Panc1 (cell line): Measurements from ENCODE around the gene BANF2.

Experiments used
- POLR2AphosphoS5 ChIP-seq: IDR thresholded peaks from 2 replicates; pipeline ENCODE4 v1.6.1; 2012; ENCODE audit warnings: mild to moderate bottlenecking, low read depth, low read length, moderate library complexity
- SIN3A ChIP-seq: IDR thresholded peaks from 2 replicates; pipeline ENCODE4 v1.6.1; 2012; ENCODE audit warnings: low read depth, mild to moderate bottlenecking, low read length, moderate library complexity, borderline replicate concordance; ENCODE audit not compliant: insufficient read depth
- TCF7L2 ChIP-seq: IDR thresholded peaks from 2 replicates; pipeline ENCODE4 v1.6.1; 2011; ENCODE audit warnings: mild to moderate bottlenecking, low read depth, low read length, inconsistent platforms
- TF ChIP-seq, protein P1 (sequence below), 2 experiments: IDR thresholded peaks; 2 replicates each; pipeline ENCODE4 v1.6.1; 2011 to 2012; ENCODE audit warnings: low read depth in 2 of 2, control low read depth in 1 of 2, low read length in 1 of 2, mild to moderate bottlenecking in 1 of 2, moderate library complexity in 1 of 2; ENCODE audit not compliant: insufficient read depth in 1 of 2
- TF ChIP-seq, protein P2 (sequence below): fragments of 450-650 bp; IDR thresholded peaks from 2 replicates; pipeline ENCODE4 v1.5.1; 2017; ENCODE audit warnings: mild to moderate bottlenecking

DNA sequence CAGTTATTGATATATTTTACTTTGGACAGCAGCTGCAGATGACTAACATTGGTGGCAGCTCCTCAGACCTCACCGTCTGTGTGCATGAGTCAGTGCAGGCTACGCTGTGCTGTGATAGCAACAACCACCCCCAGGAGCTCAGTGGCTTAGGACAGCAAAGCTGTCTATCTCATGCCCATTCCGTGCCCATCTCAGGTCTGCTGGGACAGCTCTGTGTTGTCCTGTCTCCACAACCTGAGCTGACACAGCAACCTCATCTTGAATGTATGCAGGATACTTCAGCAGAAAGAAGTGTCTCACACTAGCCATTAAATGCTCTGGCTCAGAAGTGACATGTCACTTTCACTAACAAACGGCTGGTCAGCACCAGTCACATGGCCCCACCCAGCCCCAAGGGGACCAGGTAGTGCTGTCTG, 47.7 kb downstream of the BANF2 start:
- no peak for TF ChIP-seq SIN3A
- TF ChIP-seq, protein P1, sequence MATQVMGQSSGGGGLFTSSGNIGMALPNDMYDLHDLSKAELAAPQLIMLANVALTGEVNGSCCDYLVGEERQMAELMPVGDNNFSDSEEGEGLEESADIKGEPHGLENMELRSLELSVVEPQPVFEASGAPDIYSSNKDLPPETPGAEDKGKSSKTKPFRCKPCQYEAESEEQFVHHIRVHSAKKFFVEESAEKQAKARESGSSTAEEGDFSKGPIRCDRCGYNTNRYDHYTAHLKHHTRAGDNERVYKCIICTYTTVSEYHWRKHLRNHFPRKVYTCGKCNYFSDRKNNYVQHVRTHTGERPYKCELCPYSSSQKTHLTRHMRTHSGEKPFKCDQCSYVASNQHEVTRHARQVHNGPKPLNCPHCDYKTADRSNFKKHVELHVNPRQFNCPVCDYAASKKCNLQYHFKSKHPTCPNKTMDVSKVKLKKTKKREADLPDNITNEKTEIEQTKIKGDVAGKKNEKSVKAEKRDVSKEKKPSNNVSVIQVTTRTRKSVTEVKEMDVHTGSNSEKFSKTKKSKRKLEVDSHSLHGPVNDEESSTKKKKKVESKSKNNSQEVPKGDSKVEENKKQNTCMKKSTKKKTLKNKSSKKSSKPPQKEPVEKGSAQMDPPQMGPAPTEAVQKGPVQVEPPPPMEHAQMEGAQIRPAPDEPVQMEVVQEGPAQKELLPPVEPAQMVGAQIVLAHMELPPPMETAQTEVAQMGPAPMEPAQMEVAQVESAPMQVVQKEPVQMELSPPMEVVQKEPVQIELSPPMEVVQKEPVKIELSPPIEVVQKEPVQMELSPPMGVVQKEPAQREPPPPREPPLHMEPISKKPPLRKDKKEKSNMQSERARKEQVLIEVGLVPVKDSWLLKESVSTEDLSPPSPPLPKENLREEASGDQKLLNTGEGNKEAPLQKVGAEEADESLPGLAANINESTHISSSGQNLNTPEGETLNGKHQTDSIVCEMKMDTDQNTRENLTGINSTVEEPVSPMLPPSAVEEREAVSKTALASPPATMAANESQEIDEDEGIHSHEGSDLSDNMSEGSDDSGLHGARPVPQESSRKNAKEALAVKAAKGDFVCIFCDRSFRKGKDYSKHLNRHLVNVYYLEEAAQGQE (IDR thresholded peaks at IDR 0.05; ENCODE audit: insufficient read depth in 1 of 2, low read depth in 2 of 2, low read length in 1 of 2): no peak
- TF ChIP-seq, protein P2, sequence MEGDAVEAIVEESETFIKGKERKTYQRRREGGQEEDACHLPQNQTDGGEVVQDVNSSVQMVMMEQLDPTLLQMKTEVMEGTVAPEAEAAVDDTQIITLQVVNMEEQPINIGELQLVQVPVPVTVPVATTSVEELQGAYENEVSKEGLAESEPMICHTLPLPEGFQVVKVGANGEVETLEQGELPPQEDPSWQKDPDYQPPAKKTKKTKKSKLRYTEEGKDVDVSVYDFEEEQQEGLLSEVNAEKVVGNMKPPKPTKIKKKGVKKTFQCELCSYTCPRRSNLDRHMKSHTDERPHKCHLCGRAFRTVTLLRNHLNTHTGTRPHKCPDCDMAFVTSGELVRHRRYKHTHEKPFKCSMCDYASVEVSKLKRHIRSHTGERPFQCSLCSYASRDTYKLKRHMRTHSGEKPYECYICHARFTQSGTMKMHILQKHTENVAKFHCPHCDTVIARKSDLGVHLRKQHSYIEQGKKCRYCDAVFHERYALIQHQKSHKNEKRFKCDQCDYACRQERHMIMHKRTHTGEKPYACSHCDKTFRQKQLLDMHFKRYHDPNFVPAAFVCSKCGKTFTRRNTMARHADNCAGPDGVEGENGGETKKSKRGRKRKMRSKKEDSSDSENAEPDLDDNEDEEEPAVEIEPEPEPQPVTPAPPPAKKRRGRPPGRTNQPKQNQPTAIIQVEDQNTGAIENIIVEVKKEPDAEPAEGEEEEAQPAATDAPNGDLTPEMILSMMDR: no peak
- no peak for TF ChIP-seq POLR2AphosphoS5
- TF ChIP-seq TCF7L2: no peak
